ENCODE measurements around the gene SLC35A4. TPM values are rescaled to one million over a fixed set of nuclear protein-coding genes. Genes with fewer than 3 reads are reported as not detected.
"Not testable (repeated sequence)": the region's sequence is repeated elsewhere in the genome, so short reads cannot be mapped to it uniquely, and the experiment has no call there.

The SLC35A4 gene
- total and polyA plus RNA-seq, 4 donors: 17.5 to 37.0 (median 26.6) TPM

- DNase-seq (ENCODE audit: low spot score): no peak
- Histone ChIP-seq H3K4me3 (ENCODE audit: low read depth in 1 of 3, low read length in 3 of 3) (no peak overlapping the region), H3K9ac (ENCODE audit: low read depth in 1 of 2, low read length in 2 of 2) (no peak overlapping the region)
Measured at GRCh38 chr5:140591747-140592372, 27.2 kb downstream of the SLC35A4 start.

DNA sequence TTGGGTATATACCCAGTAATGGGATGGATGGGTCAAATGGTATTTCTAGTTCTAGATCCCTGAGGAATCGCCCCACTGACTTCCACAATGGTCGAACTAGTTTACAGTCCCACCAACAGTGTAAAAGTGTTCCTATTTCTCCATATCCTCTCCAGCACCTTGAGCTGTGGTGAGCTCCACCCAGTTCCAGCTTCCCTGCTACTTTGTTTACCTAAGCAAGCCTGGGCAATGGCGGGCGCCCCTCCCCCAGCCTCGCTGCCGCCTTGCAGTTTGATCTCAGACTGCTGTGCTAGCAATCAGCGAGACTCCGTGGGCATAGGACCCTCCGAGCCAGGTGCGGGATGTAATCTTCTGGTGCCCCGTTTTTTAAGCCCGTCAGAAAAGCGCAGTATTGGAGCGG lies 28.4 kb downstream of the SLC35A4 start:
- H3K27me3 ChIP-seq (ENCODE audit: control insufficient read depth in 4 of 4, insufficient read depth in 4 of 4, low read length in 3 of 4); H3K9me3 ChIP-seq (ENCODE audit: control insufficient read depth in 4 of 4, low read length in 3 of 4); H3K9ac ChIP-seq (ENCODE audit: low read depth in 1 of 2, low read length in 2 of 2); H3K27ac ChIP-seq (ENCODE audit: low read depth in 1 of 2, low read length in 2 of 2); DNase-seq (ENCODE audit: low spot score); H3K4me3 ChIP-seq (ENCODE audit: low read depth in 1 of 3, low read length in 3 of 3); H3K36me3 ChIP-seq (ENCODE audit: control insufficient read depth in 4 of 4, insufficient read depth in 3 of 4, low read depth in 1 of 4, low read length in 3 of 4): not testable (repeated sequence)
- peaks cover 14 to 29% (median 25%) of the 10 kb centered on the region in 4 donors for H3K4me1 ChIP-seq (ENCODE audit: control insufficient read depth in 4 of 4, insufficient read depth in 4 of 4, low read length in 3 of 4)
- 60% methylated on average over 13 of the region's 14 CpGs for WGBS

More at GRCh38 chr5:140591747-140592372, 27.2 kb downstream of the SLC35A4 start:
- Histone ChIP-seq H3K27me3 (ENCODE audit: control insufficient read depth in 4 of 4, insufficient read depth in 4 of 4, low read length in 3 of 4) (no peaks in the 10 kb centered on the region), H3K36me3 (ENCODE audit: control insufficient read depth in 4 of 4, insufficient read depth in 3 of 4, low read depth in 1 of 4, low read length in 3 of 4) (no peaks in the 10 kb centered on the region), H3K9me3 (ENCODE audit: control insufficient read depth in 4 of 4, low read length in 3 of 4) (no peaks in the 10 kb centered on the region), H3K27ac (ENCODE audit: low read depth in 1 of 2, low read length in 2 of 2) (no peak overlapping the region), H3K4me1 (ENCODE audit: control insufficient read depth in 4 of 4, insufficient read depth in 4 of 4, low read length in 3 of 4) (peaks cover 13 to 25% (median 20%) of the 10 kb centered on the region in 4 donors)
- WGBS: 87% methylated on average over 5 of the region's 5 CpGs
- TF ChIP-seq ATF3 (IDR thresholded peaks at IDR 0.05): no peak
- TF ChIP-seq FOXA2 (IDR thresholded peaks at IDR 0.05): no peak
- no peak for TF ChIP-seq HNF4A (conservative IDR thresholded peaks at IDR 0.05)
- TF ChIP-seq EGR1 (IDR thresholded peaks at IDR 0.05; ENCODE audit: low read depth in 2 of 2): no peak
- no peak for TF ChIP-seq SP1 (IDR thresholded peaks at IDR 0.05)

DNA sequence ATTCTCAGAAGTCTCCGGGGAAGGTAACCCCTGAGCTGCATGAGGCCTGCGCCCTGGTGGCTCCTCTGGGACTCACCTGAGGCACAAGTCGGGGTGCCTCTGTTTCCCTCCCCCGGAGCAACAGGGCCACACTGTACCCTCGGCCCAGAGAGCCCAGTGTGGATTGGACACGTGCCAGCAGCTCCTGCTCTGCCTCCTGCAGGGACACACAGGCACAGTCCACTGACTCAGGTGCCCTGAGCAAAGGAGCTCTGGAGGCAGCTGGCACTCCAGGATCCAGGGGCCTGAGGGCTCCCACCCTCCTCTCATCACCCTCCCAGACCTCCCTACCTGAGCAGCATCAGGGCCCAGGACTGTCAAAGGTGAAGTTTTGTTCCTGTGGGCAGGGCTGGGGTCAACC lies 29.5 kb downstream of the SLC35A4 start:
- Histone ChIP-seq H3K4me3 (ENCODE audit: low read depth in 1 of 3, low read length in 3 of 3) (no peak overlapping the region), H3K4me1 (ENCODE audit: control insufficient read depth in 4 of 4, insufficient read depth in 4 of 4, low read length in 3 of 4) (peaks cover 18 to 32% (median 25%) of the 10 kb centered on the region in 4 donors), H3K27me3 (ENCODE audit: control insufficient read depth in 4 of 4, insufficient read depth in 4 of 4, low read length in 3 of 4) (no peaks in the 10 kb centered on the region), H3K27ac (ENCODE audit: low read depth in 1 of 2, low read length in 2 of 2) (no peak overlapping the region), H3K9me3 (ENCODE audit: control insufficient read depth in 4 of 4, low read length in 3 of 4) (no peaks in the 10 kb centered on the region), H3K36me3 (ENCODE audit: control insufficient read depth in 4 of 4, insufficient read depth in 3 of 4, low read depth in 1 of 4, low read length in 3 of 4) (no peaks in the 10 kb centered on the region), H3K9ac (ENCODE audit: low read depth in 1 of 2, low read length in 2 of 2) (no peak overlapping the region)
- TF ChIP-seq, protein P1, sequence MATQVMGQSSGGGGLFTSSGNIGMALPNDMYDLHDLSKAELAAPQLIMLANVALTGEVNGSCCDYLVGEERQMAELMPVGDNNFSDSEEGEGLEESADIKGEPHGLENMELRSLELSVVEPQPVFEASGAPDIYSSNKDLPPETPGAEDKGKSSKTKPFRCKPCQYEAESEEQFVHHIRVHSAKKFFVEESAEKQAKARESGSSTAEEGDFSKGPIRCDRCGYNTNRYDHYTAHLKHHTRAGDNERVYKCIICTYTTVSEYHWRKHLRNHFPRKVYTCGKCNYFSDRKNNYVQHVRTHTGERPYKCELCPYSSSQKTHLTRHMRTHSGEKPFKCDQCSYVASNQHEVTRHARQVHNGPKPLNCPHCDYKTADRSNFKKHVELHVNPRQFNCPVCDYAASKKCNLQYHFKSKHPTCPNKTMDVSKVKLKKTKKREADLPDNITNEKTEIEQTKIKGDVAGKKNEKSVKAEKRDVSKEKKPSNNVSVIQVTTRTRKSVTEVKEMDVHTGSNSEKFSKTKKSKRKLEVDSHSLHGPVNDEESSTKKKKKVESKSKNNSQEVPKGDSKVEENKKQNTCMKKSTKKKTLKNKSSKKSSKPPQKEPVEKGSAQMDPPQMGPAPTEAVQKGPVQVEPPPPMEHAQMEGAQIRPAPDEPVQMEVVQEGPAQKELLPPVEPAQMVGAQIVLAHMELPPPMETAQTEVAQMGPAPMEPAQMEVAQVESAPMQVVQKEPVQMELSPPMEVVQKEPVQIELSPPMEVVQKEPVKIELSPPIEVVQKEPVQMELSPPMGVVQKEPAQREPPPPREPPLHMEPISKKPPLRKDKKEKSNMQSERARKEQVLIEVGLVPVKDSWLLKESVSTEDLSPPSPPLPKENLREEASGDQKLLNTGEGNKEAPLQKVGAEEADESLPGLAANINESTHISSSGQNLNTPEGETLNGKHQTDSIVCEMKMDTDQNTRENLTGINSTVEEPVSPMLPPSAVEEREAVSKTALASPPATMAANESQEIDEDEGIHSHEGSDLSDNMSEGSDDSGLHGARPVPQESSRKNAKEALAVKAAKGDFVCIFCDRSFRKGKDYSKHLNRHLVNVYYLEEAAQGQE (IDR thresholded peaks at IDR 0.05): no peak
- TF ChIP-seq NR2F2 (IDR thresholded peaks at IDR 0.05): no peak
- no peak for TF ChIP-seq GABPA (IDR thresholded peaks at IDR 0.05 in 1 of 2, conservative IDR thresholded peaks at IDR 0.05 in 1 of 2)
- TF ChIP-seq RAD21 (IDR thresholded peaks at IDR 0.05): no peak
- TF ChIP-seq, protein P2, sequence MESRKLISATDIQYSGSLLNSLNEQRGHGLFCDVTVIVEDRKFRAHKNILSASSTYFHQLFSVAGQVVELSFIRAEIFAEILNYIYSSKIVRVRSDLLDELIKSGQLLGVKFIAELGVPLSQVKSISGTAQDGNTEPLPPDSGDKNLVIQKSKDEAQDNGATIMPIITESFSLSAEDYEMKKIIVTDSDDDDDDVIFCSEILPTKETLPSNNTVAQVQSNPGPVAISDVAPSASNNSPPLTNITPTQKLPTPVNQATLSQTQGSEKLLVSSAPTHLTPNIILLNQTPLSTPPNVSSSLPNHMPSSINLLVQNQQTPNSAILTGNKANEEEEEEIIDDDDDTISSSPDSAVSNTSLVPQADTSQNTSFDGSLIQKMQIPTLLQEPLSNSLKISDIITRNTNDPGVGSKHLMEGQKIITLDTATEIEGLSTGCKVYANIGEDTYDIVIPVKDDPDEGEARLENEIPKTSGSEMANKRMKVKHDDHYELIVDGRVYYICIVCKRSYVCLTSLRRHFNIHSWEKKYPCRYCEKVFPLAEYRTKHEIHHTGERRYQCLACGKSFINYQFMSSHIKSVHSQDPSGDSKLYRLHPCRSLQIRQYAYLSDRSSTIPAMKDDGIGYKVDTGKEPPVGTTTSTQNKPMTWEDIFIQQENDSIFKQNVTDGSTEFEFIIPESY (IDR thresholded peaks at IDR 0.05): no peak
- no peak for TF ChIP-seq RXRA (IDR thresholded peaks at IDR 0.05)
- no peak for TF ChIP-seq SP1 (IDR thresholded peaks at IDR 0.05)
- TF ChIP-seq CTCF (IDR thresholded peaks at IDR 0.05; ENCODE audit: low read depth, low read length, missing input control): no peak
- no peak for TF ChIP-seq HNF4A (conservative IDR thresholded peaks at IDR 0.05)
- TF ChIP-seq TAF1 (conservative IDR thresholded peaks at IDR 0.05): no peak
- no peak for TF ChIP-seq EGR1 (IDR thresholded peaks at IDR 0.05; ENCODE audit: low read depth in 2 of 2)
- TF ChIP-seq JUND (IDR thresholded peaks at IDR 0.05): no peak
- no peak for TF ChIP-seq FOXA1 (IDR thresholded peaks at IDR 0.05)
- WGBS: 77% methylated on average over 6 of the region's 6 CpGs
- no peak for DNase-seq (ENCODE audit: low spot score)
